Right lung (tissue), 5 donors: ENCODE results near the gene SPSB1. TPM values are rescaled to one million over a fixed set of nuclear protein-coding genes. Genes with fewer than 3 reads are reported as not detected.

ENCODE experiments used
- DNase-seq, 2 donors: peaks; one replicate each; pipeline ENCODE4 v3.0.0-alpha.2; 2013
- polyA plus RNA-seq, 5 donors: library from polyadenylated mRNA; unstranded; fragments of 120-200 nt; gene quantifications; one replicate each; pipeline versions ENCODE4 v1.2.1 to v1.2.3, GENCODE V29; 2013; ENCODE audit warnings: inconsistent platforms in 1 of 5, low replicate concordance in 1 of 5; ENCODE audit not compliant: insufficient read length in 5 of 5, insufficient read depth in 1 of 5

Gene SPSB1
- polyA plus RNA-seq, 5 donors = 6.3 to 8.8 (median 7.9) TPM

GRCh38 chr1:9317591-9318417, 25.1 kb downstream of the SPSB1 start:
- DNase-seq = no peak

GRCh38 chr1:9319208-9319788, 26.6 kb downstream of the SPSB1 start:
- DNase-seq = no peak

- no peak for DNase-seq
Measured at GRCh38 chr1:9319789-9320519, 27.3 kb downstream of the SPSB1 start.

- no peak for DNase-seq
Measured at GRCh38 chr1:9320520-9321479, 28.1 kb downstream of the SPSB1 start.

- DNase-seq = no peak
Measured at GRCh38 chr1:9321480-9321849, 28.8 kb downstream of the SPSB1 start.

- DNase-seq = no peak
Measured at GRCh38 chr1:9321986-9322660, 29.4 kb downstream of the SPSB1 start.

- DNase-seq = no peak
Measured at GRCh38 chr1:9322661-9323244, 30.1 kb downstream of the SPSB1 start.

GRCh38 chr1:9324246-9325096, 31.8 kb downstream of the SPSB1 start:
- no peak for DNase-seq

- DNase-seq = no peak
Measured at GRCh38 chr1:9326596-9326995, 33.9 kb downstream of the SPSB1 start.

- no peak for DNase-seq
Measured at GRCh38 chr1:9328201-9328600, 35.5 kb downstream of the SPSB1 start.

- no peak for DNase-seq
Measured at GRCh38 chr1:9328715-9329114, 36.0 kb downstream of the SPSB1 start.

- DNase-seq = no peak
Measured at GRCh38 chr1:9331016-9331415, 38.3 kb downstream of the SPSB1 start.

- DNase-seq = no peak
Measured at GRCh38 chr1:9331558-9332346, 39.1 kb downstream of the SPSB1 start.

GRCh38 chr1:9332513-9333143, 39.9 kb downstream of the SPSB1 start:
- no peak for DNase-seq

- DNase-seq = peak in 1 of 2 donors; percentile 42
Measured at GRCh38 chr1:9338397-9339246, 45.9 kb downstream of the SPSB1 start.

- no peak for DNase-seq
Measured at GRCh38 chr1:9340172-9340854, 47.6 kb downstream of the SPSB1 start.

- no peak for DNase-seq
Measured at GRCh38 chr1:9340864-9341263, 48.2 kb downstream of the SPSB1 start.
